Gastroesophageal sphincter (tissue), 3 donors: Measurements from ENCODE around the gene LARGE1.

Source experiments
- EP300 ChIP-seq: sonication (generic); formaldehyde crosslinking; IDR thresholded peaks from one replicate; pipeline ENCODE4 v1.6.1; 2017; ENCODE audit warnings: antibody characterized with exemption, mild to moderate bottlenecking
- TF ChIP-seq, protein P1 (sequence below), 4 experiments: fragments of 200-600 bp in 2 of 4; fragments of 450-650 bp in 2 of 4; sonication (generic) in 1 of 4; IDR thresholded peaks; one replicate each; pipeline ENCODE4 v1.5.1; 2017 to 2019; ENCODE audit warnings: antibody characterized with exemption in 4 of 4, mild to moderate bottlenecking in 2 of 4, moderate library complexity in 2 of 4

DNA sequence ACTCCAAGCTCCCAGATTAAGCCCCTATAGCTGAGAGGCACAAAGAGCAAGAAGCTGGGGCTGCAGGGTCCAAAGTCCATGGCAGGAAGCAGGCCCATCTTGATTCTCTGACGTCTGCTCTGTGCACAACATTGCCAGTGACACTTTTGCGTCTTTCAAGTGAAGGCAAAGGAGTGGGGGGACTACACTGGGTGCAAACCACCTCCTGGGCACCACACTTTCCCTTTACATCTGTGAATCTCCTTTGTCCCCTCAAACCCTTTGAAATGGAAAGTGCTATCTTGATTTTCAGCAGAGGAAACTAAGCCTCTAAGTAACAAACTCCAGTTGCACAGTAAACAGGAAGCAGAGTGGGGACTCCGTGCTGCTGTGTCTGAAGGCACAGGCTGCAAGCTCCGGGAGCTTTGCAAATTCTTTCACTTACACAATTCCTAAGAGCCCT lies 428.0 kb downstream of the LARGE1 start:
- TF ChIP-seq, protein P1, sequence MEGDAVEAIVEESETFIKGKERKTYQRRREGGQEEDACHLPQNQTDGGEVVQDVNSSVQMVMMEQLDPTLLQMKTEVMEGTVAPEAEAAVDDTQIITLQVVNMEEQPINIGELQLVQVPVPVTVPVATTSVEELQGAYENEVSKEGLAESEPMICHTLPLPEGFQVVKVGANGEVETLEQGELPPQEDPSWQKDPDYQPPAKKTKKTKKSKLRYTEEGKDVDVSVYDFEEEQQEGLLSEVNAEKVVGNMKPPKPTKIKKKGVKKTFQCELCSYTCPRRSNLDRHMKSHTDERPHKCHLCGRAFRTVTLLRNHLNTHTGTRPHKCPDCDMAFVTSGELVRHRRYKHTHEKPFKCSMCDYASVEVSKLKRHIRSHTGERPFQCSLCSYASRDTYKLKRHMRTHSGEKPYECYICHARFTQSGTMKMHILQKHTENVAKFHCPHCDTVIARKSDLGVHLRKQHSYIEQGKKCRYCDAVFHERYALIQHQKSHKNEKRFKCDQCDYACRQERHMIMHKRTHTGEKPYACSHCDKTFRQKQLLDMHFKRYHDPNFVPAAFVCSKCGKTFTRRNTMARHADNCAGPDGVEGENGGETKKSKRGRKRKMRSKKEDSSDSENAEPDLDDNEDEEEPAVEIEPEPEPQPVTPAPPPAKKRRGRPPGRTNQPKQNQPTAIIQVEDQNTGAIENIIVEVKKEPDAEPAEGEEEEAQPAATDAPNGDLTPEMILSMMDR (IDR thresholded peaks at IDR 0.05): no peak
- no peak for TF ChIP-seq EP300
